ENCODE measurements around the gene SIVA1. TPM values are rescaled to one million over a fixed set of nuclear protein-coding genes. Genes with fewer than 3 reads are reported as not detected.
A peak's percentile ranks its signal among the peaks of the same experiment; 100 is the strongest.

SIVA1 gene, protein sequence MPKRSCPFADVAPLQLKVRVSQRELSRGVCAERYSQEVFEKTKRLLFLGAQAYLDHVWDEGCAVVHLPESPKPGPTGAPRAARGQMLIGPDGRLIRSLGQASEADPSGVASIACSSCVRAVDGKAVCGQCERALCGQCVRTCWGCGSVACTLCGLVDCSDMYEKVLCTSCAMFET
- total RNA-seq: 100 to 1,000 TPM; 111 to 130 TPM

GRCh38 chr14:104752735-104753527 lies at the start of gene SIVA1:
Gene SIVA1, plus strand, starts transcription at chr14:104753147. Its CDS starts 55 bp downstream, at chr14:104753202.
- Histone ChIP-seq H3K27ac (peak within 1 kb of the TSS; percentile 78 to 94 (median 88)), H3K9me3 (no peaks in the 10 kb centered on the region), H3K4me3 (peak within 1 kb of the TSS; percentile 79 to 90), H3K27me3 (no peaks in the 10 kb centered on the region), H3K4me1 (peaks cover 48% of the 10 kb centered on the region), H3K36me3 (replicated peaks in 1 of 2; ENCODE audit: insufficient read depth in 1 of 2, low read depth in 2 of 2) (no peaks in the 10 kb centered on the region)
- DNase-seq (peak; percentile 99 to 100 (median 99)), ATAC-seq (peak; percentile 94)
- WGBS, 2 donors: 0% methylated on average over 3 to 94 of the region's 95 CpGs
- peak in 1 of 7 experiments; percentile 14 for TF ChIP-seq CTCF (IDR thresholded peaks at IDR 0.05)
- peak; percentile 86 to 89 (median 88) for TF ChIP-seq POLR2A (IDR thresholded peaks at IDR 0.05)
- intact Hi-C loops (cut with DNase I): no loop called here

DNA sequence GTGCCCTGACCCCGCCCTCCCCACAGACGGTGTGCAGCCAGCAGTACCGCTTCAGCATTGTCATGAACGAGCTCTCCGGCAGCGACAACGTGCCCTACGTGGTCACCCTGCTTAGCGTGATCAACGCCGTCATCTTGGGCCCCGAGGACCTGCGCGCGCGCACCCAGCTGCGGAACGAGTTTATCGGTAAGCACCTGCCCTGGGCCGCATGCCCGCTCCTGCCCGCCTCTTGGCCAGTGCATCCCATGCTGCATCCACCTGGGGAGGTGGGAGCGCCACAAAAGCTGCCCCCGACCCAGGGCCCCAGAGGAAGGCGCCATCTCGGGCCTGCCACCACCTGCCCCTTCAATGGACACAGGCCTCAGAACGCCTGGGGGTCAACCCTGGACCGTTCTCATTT lies 49.7 kb upstream of the SIVA1 start:
- H3K27me3 ChIP-seq: no peaks in the 10 kb centered on the region
- H3K27ac ChIP-seq: no peak overlapping the region
- DNase-seq (no peak), ATAC-seq (no peak)
- H3K4me3 ChIP-seq: no peak overlapping the region
- TF ChIP-seq CTCF (IDR thresholded peaks at IDR 0.05): no peak
- TF ChIP-seq POLR2A (IDR thresholded peaks at IDR 0.05): no peak
- no peaks in the 10 kb centered on the region for H3K4me1 ChIP-seq
- H3K36me3 ChIP-seq (replicated peaks in 1 of 2; ENCODE audit: insufficient read depth in 1 of 2, low read depth in 2 of 2): peaks cover 0 to 1% of the 10 kb centered on the region in 2 donors
- intact Hi-C loops (cut with DNase I): loop anchor here (5.0 kb wide), 1 partner anchor 51 kb away; no protein-coding TSS in a partner anchor
- WGBS, 2 donors: 95 to 96% methylated on average over 3 to 28 of the region's 28 CpGs
- H3K9me3 ChIP-seq: no peaks in the 10 kb centered on the region

DNA sequence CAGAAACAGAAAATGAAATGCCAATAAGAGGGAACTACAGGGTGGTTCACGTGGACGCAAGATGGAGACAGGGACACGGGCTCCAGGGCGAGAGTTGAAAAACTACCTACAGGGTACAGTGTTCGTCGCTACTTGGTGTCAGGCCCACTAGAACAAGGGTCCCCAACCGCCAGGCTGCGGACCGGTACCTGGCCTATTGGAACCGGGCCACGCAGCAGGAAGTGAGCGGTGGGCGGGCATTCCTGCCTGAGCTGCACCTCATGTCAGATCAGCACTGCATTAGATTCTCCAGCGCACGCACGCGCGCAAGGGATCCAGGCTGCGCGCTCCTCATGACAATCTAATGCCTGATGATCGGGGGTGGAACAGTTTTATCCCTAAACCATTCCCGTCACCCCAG lies 48.7 kb upstream of the SIVA1 start:
- H3K36me3 ChIP-seq (replicated peaks in 1 of 2; ENCODE audit: insufficient read depth in 1 of 2, low read depth in 2 of 2): peaks cover 0 to 1% of the 10 kb centered on the region in 2 donors
- ATAC-seq: no peak
- no peaks in the 10 kb centered on the region for H3K27me3 ChIP-seq
- H3K9me3 ChIP-seq: no peaks in the 10 kb centered on the region
- DNase-seq: no peak
- intact Hi-C loops (cut with DNase I): loop anchor here (5.0 kb wide), 1 partner anchor 52 kb away; no protein-coding TSS in a partner anchor
- H3K4me3 ChIP-seq: no peak overlapping the region
- no peaks in the 10 kb centered on the region for H3K4me1 ChIP-seq
- H3K27ac ChIP-seq: no peak overlapping the region
- TF ChIP-seq POLR2A (IDR thresholded peaks at IDR 0.05): no peak
- no peak for TF ChIP-seq CTCF (IDR thresholded peaks at IDR 0.05)
- 97% methylated on average over 22 of the region's 22 CpGs for WGBS, 2 donors

DNA sequence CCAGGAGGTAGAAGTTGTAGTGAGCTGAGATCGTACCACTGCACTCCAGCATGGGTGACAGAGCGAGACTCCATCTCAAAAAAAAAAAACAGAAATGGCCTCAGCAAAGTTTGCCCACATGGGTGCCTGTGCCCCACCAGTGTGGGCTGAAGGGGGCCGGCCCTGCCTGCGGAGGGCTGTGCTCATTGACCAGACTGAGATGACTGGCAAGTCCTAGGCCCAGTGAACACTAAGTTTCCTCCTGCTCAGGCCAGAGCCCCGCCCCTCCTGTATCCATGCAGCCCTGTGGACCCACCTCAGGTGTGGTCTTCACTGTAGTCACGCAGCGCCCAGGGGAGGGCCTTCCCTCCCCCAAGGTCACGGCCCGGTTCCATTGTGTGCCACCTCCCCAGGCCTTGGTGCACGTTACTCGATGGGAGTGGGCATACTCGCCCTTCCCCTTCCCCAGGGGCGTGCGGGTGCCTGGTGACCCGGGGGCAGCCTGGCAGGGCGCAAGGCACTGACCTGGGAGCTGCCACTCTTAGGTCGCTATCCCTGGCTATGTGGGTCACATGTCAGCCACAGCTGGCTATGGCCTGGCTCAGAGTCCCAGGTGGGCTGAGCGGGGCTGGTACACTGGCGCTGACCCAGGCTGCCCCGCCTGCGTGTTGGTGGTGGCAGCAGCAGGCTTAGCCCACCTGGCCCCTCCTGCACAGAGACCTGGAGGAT lies 47.5 kb upstream of the SIVA1 start:
- H3K36me3 ChIP-seq (replicated peaks in 1 of 2; ENCODE audit: insufficient read depth in 1 of 2, low read depth in 2 of 2): peaks cover 0 to 1% of the 10 kb centered on the region in 2 donors
- H3K9me3 ChIP-seq: no peaks in the 10 kb centered on the region
- no peak overlapping the region for H3K4me3 ChIP-seq
- ATAC-seq (no peak), DNase-seq (no peak)
- no peaks in the 10 kb centered on the region for H3K4me1 ChIP-seq
- no peaks in the 10 kb centered on the region for H3K27me3 ChIP-seq
- no peak for TF ChIP-seq CTCF (IDR thresholded peaks at IDR 0.05)
- no peak for TF ChIP-seq POLR2A (IDR thresholded peaks at IDR 0.05)
- intact Hi-C loops (cut with DNase I): no loop called here
- WGBS, 2 donors: 84 to 85% methylated on average over 6 to 21 of the region's 21 CpGs
- no peak overlapping the region for H3K27ac ChIP-seq
